ENCODE data around the gene CST8.

The CST8 gene

GRCh38 chr20:23510000-23510590 lies 19.2 kb downstream of the CST8 start:
- no peak overlapping the region for H3K9ac ChIP-seq (ENCODE audit: low read length)
- H3K27me3 ChIP-seq (ENCODE audit: control insufficient read depth, insufficient read depth, low read length): no peaks in the 10 kb centered on the region
- no peak overlapping the region for H3K27ac ChIP-seq (ENCODE audit: low read depth, low read length)
- no peak overlapping the region for H3K4me3 ChIP-seq (ENCODE audit: low read length)
- H3K4me1 ChIP-seq (ENCODE audit: control insufficient read depth, insufficient read depth, low read length): no peaks in the 10 kb centered on the region
- no peaks in the 10 kb centered on the region for H3K36me3 ChIP-seq (ENCODE audit: control insufficient read depth, insufficient read depth, low read length)

- no peak overlapping the region for H3K27ac ChIP-seq (ENCODE audit: low read depth, low read length)
- H3K4me3 ChIP-seq (ENCODE audit: low read length): no peak overlapping the region
- no peaks in the 10 kb centered on the region for H3K4me1 ChIP-seq (ENCODE audit: control insufficient read depth, insufficient read depth, low read length)
- no peaks in the 10 kb centered on the region for H3K27me3 ChIP-seq (ENCODE audit: control insufficient read depth, insufficient read depth, low read length)
- H3K36me3 ChIP-seq (ENCODE audit: control insufficient read depth, insufficient read depth, low read length): no peaks in the 10 kb centered on the region
- no peak overlapping the region for H3K9ac ChIP-seq (ENCODE audit: low read length)
Measured at GRCh38 chr20:23513164-23513563, 22.2 kb downstream of the CST8 start.

DNA sequence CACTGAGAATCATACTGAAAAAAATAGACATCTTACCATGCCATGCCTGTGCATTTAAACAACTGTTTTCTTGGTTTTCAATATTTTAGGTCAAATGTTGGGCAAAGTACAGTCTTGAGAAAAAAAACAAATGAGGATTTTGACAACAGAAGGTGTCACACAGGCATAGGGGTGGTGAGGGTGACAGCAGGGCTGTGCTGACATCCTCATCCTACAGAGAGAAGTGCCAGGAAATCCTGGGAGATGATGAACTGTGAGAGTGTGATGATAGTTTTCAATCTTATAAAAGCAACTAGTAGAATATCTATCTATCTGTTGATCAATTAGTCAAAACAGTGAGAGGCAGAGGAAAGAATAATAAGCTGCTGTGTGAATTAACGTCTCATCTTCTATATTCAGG lies 23.9 kb downstream of the CST8 start:
- H3K36me3 ChIP-seq (ENCODE audit: control insufficient read depth, insufficient read depth, low read length): no peaks in the 10 kb centered on the region
- no peaks in the 10 kb centered on the region for H3K4me1 ChIP-seq (ENCODE audit: control insufficient read depth, insufficient read depth, low read length)
- no peak overlapping the region for H3K4me3 ChIP-seq (ENCODE audit: low read length)
- H3K27me3 ChIP-seq (ENCODE audit: control insufficient read depth, insufficient read depth, low read length): no peaks in the 10 kb centered on the region
- H3K9ac ChIP-seq (ENCODE audit: low read length): no peak overlapping the region
- H3K27ac ChIP-seq (ENCODE audit: low read depth, low read length): no peak overlapping the region

DNA sequence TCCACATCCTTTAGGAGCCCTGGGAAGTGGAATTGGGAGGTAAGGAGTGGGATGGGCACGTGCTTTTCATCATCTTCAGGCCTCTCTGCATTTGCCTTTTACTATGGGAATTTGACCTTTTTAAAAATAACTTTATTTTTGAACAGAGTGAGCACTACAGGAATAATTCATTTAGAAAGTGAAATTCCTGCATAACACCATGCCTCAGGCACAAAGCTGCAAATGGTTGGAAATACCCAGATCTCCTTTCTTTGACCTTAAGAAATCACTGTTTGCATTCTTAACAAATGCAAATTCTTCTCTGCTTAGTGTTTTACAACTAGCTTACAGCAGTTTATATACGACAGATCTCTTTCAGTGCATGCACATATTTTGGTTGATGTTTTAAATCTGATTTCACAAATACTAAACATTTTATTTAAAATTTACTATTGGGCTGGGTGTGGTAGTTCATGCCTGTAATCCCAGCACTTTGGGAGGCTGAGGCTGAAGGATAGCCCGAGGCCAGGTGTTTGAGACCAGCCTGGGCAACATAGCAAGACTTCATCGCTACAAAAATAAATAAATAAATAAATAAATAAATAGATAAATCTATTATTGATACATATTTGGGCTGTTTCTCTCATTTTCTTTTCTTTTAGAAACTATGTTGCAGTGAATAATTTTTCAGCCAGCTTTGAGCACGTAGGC lies 24.5 kb downstream of the CST8 start:
- no peaks in the 10 kb centered on the region for H3K27me3 ChIP-seq (ENCODE audit: control insufficient read depth, insufficient read depth, low read length)
- H3K9ac ChIP-seq (ENCODE audit: low read length): no peak overlapping the region
- no peak overlapping the region for H3K27ac ChIP-seq (ENCODE audit: low read depth, low read length)
- no peaks in the 10 kb centered on the region for H3K36me3 ChIP-seq (ENCODE audit: control insufficient read depth, insufficient read depth, low read length)
- no peaks in the 10 kb centered on the region for H3K4me1 ChIP-seq (ENCODE audit: control insufficient read depth, insufficient read depth, low read length)
- H3K4me3 ChIP-seq (ENCODE audit: low read length): no peak overlapping the region

DNA sequence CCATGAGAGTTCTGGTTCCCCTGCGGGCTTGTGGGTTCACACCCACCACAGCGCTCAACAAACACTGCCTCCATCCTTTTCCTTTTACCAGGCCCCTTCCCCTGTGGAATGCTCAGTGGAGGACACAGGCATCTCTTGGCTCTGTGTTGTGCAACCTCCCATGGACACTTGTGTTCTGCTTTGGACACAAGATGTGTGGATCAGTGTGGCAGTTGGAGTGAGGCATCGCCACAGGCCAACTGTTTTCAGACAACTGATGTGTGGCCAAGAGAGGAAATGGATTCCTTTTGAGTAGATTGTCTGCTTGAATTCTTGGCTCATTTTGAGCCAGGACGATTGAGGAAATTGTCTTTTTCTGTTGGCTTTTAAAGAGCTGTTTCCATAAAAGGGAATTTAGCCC lies 26.8 kb downstream of the CST8 start:
- Histone ChIP-seq H3K4me1 (ENCODE audit: control insufficient read depth, insufficient read depth, low read length) (no peaks in the 10 kb centered on the region), H3K9ac (ENCODE audit: low read length) (no peak overlapping the region), H3K27me3 (ENCODE audit: control insufficient read depth, insufficient read depth, low read length) (no peaks in the 10 kb centered on the region), H3K4me3 (ENCODE audit: low read length) (no peak overlapping the region), H3K36me3 (ENCODE audit: control insufficient read depth, insufficient read depth, low read length) (no peaks in the 10 kb centered on the region), H3K27ac (ENCODE audit: low read depth, low read length) (no peak overlapping the region)

DNA sequence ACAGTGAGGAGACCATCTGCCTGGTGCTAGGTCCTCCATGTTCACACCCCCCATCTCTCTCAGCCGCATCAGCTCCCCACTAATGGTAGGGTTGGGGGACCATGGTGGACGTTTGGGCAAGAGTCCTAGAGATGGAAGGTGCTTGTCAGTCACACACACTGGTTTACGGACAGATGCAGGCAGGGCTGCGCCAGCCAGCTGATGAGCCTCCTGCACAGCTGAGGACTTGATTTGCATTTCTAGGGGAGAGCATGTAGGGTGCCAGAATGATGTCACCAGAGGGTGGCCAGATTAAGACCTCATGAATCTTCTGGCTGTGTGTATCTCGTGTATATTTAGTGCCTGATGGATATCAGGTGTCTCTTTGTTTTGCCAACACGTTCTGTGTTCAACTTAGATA lies 28.6 kb downstream of the CST8 start:
- no peak overlapping the region for H3K9ac ChIP-seq (ENCODE audit: low read length)
- no peaks in the 10 kb centered on the region for H3K4me1 ChIP-seq (ENCODE audit: control insufficient read depth, insufficient read depth, low read length)
- no peak overlapping the region for H3K4me3 ChIP-seq (ENCODE audit: low read length)
- H3K27me3 ChIP-seq (ENCODE audit: control insufficient read depth, insufficient read depth, low read length): no peaks in the 10 kb centered on the region
- no peaks in the 10 kb centered on the region for H3K36me3 ChIP-seq (ENCODE audit: control insufficient read depth, insufficient read depth, low read length)
- no peak overlapping the region for H3K27ac ChIP-seq (ENCODE audit: low read depth, low read length)

- Histone ChIP-seq H3K27me3 (ENCODE audit: control insufficient read depth, insufficient read depth, low read length) (no peaks in the 10 kb centered on the region), H3K27ac (ENCODE audit: low read depth, low read length) (no peak overlapping the region), H3K36me3 (ENCODE audit: control insufficient read depth, insufficient read depth, low read length) (no peaks in the 10 kb centered on the region), H3K4me1 (ENCODE audit: control insufficient read depth, insufficient read depth, low read length) (no peaks in the 10 kb centered on the region), H3K4me3 (ENCODE audit: low read length) (no peak overlapping the region), H3K9ac (ENCODE audit: low read length) (no peak overlapping the region)
Measured at GRCh38 chr20:23520185-23520584, 29.3 kb downstream of the CST8 start.

- Histone ChIP-seq H3K36me3 (ENCODE audit: control insufficient read depth, insufficient read depth, low read length) (no peaks in the 10 kb centered on the region), H3K9ac (ENCODE audit: low read length) (no peak overlapping the region), H3K4me1 (ENCODE audit: control insufficient read depth, insufficient read depth, low read length) (no peaks in the 10 kb centered on the region), H3K27me3 (ENCODE audit: control insufficient read depth, insufficient read depth, low read length) (no peaks in the 10 kb centered on the region), H3K4me3 (ENCODE audit: low read length) (no peak overlapping the region), H3K27ac (ENCODE audit: low read depth, low read length) (no peak overlapping the region)
Measured at GRCh38 chr20:23524146-23524545, 33.2 kb downstream of the CST8 start.

DNA sequence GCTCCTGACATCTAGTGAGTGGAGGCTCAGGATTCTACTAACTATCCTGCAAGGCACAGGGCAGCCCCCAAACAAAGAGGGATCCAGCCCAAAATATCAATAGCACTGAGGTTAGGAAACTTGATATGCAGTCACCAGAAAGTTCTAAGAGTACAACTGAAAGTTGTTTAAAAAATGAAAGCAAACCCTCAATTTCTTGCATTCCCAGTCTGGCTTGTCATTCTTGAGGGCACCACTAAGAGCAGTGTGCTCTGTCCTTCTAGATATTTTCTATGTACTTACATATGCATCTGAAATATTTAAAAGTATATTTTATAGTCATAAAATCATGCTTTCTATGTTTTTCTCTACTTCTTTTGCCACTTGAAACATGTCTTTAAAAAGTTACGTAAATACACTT lies 35.9 kb downstream of the CST8 start:
- H3K9ac ChIP-seq (ENCODE audit: low read length): no peak overlapping the region
- H3K4me3 ChIP-seq (ENCODE audit: low read length): no peak overlapping the region
- no peaks in the 10 kb centered on the region for H3K27me3 ChIP-seq (ENCODE audit: control insufficient read depth, insufficient read depth, low read length)
- H3K27ac ChIP-seq (ENCODE audit: low read depth, low read length): no peak overlapping the region
- no peaks in the 10 kb centered on the region for H3K4me1 ChIP-seq (ENCODE audit: control insufficient read depth, insufficient read depth, low read length)
- no peaks in the 10 kb centered on the region for H3K36me3 ChIP-seq (ENCODE audit: control insufficient read depth, insufficient read depth, low read length)

DNA sequence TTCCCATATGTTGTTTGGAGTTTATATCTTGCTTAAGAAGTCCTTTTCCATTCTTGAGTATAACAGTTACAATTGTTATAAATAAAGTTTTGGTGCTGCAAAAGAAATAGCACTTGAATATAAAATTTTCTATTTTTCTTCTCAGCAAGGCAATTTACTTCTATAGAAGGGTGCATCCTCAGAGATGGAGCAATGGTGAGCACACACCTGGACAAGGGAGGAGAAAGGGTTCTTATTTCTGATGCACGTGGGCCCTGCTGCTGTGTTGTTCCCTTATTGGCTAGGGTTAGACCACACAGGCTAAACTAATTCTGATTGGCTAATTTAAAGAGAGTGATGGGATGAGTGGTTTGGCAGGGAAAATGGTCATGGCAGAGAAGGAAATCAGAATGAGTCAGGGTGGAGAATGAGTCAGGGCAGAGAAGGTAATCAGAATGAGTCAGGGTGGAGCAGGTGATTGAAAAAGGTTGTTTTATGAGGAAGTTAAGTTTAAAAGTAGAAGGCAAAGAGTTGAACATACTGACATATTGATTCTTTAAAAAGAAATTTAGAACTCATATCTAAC lies 38.0 kb downstream of the CST8 start:
- no peak overlapping the region for H3K27ac ChIP-seq (ENCODE audit: low read depth, low read length)
- no peaks in the 10 kb centered on the region for H3K4me1 ChIP-seq (ENCODE audit: control insufficient read depth, insufficient read depth, low read length)
- H3K27me3 ChIP-seq (ENCODE audit: control insufficient read depth, insufficient read depth, low read length): no peaks in the 10 kb centered on the region
- H3K36me3 ChIP-seq (ENCODE audit: control insufficient read depth, insufficient read depth, low read length): no peaks in the 10 kb centered on the region
- H3K9ac ChIP-seq (ENCODE audit: low read length): no peak overlapping the region
- H3K4me3 ChIP-seq (ENCODE audit: low read length): no peak overlapping the region

GRCh38 chr20:23530937-23531567 lies 40.1 kb downstream of the CST8 start:
- Histone ChIP-seq H3K27me3 (ENCODE audit: control insufficient read depth, insufficient read depth, low read length) (no peaks in the 10 kb centered on the region), H3K27ac (ENCODE audit: low read depth, low read length) (no peak overlapping the region), H3K4me1 (ENCODE audit: control insufficient read depth, insufficient read depth, low read length) (no peaks in the 10 kb centered on the region), H3K9ac (ENCODE audit: low read length) (no peak overlapping the region), H3K4me3 (ENCODE audit: low read length) (no peak overlapping the region), H3K36me3 (ENCODE audit: control insufficient read depth, insufficient read depth, low read length) (no peaks in the 10 kb centered on the region)

DNA sequence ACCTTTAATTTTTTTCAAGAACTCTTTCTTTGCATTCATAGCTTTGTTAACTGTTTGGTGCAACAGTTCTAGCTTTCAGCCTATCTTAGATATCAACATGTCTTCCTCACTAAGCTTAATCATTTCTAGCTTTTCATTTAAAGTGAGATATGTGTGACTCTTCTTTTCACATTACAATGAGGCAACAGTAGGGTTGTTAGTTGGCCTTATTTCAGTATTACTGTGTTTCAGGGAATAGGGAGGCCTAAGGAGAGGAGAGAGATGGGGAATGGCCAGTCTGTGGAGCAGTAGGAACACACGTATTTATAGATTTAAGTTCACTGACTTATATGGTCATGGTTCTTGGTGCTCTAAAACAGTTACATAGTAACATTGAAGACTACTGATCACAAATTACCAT lies 41.6 kb downstream of the CST8 start:
- Histone ChIP-seq H3K27ac (ENCODE audit: low read depth, low read length) (no peak overlapping the region), H3K4me1 (ENCODE audit: control insufficient read depth, insufficient read depth, low read length) (no peaks in the 10 kb centered on the region), H3K27me3 (ENCODE audit: control insufficient read depth, insufficient read depth, low read length) (no peaks in the 10 kb centered on the region), H3K36me3 (ENCODE audit: control insufficient read depth, insufficient read depth, low read length) (no peaks in the 10 kb centered on the region), H3K4me3 (ENCODE audit: low read length) (no peak overlapping the region), H3K9ac (ENCODE audit: low read length) (no peak overlapping the region)

Data from rectal smooth muscle tissue (tissue), 1 donor.